B cell (primary cell): ENCODE data around the gene TESK2. TPM values are rescaled to one million over a fixed set of nuclear protein-coding genes. Genes with fewer than 3 reads are reported as not detected.

ENCODE experiments used
- ATAC-seq: fragments of 200-7000 bp; cut with Tn5 transposase; one replicate; pipeline ENCODE4 v1.10.0; 2021; ENCODE audit warnings: low read depth, mild to moderate bottlenecking, moderate number of reproducible peaks, moderate library complexity
- CTCF ChIA-PET: fragments of 350-600 bp; sonication (Branson Sonifier 250); formaldehyde crosslinking; loops from one replicate; lab custom pipeline; 2021; ENCODE audit warnings: antibody characterized with exemption, inconsistent platforms; lab: Charles Lee
- POLR2A ChIA-PET: fragments of 350-600 bp; sonication (Branson Sonifier 250); formaldehyde crosslinking; loops from one replicate; lab custom pipeline; 2021; ENCODE audit warnings: antibody characterized with exemption; lab: Charles Lee
- DNase-seq: peaks from one replicate; pipeline ENCODE4 v3.0.0; 2013
- H2AFZ ChIP-seq: 2 replicates; pipeline ENCODE4 v1.6.1; 2012; ENCODE audit warnings: mild to moderate bottlenecking, low read depth, low read length; ENCODE audit not compliant: insufficient read depth, poor library complexity, severe bottlenecking
- H3K27ac ChIP-seq, 2 donors: 1 replicate in 1 of 2; 2 replicates in 1 of 2; pipeline ENCODE4 v1.5.1; 2012 to 2013; ENCODE audit warnings: low read length in 2 of 2, mild to moderate bottlenecking in 2 of 2, moderate library complexity in 1 of 2
- H3K27me3 ChIP-seq, 4 experiments: fragments of 200-600 bp in 1 of 4; sonication (generic) in 1 of 4; replicated peaks in 1 of 4; 1 replicate in 2 of 4; 2 replicates in 2 of 4; pipeline versions ENCODE4 v1.6.1 to v1.7.0; 2013 to 2016; ENCODE audit warnings: low read length in 3 of 4, mild to moderate bottlenecking in 2 of 4, mixed read lengths in 1 of 4, moderate library complexity in 1 of 4; ENCODE audit not compliant: insufficient read depth in 4 of 4, control insufficient read depth in 3 of 4; ENCODE audit errors: control extremely low read depth in 1 of 4
- H3K36me3 ChIP-seq, 2 experiments: replicated peaks in 1 of 2; 1 replicate in 1 of 2; 2 replicates in 1 of 2; pipeline versions ENCODE4 v1.6.1 to v1.7.1; 2013; ENCODE audit warnings: low read length in 1 of 2; ENCODE audit not compliant: insufficient read depth in 2 of 2, control insufficient read depth in 1 of 2; ENCODE audit errors: control extremely low read depth in 1 of 2, extremely low read depth in 1 of 2
- H3K4me1 ChIP-seq, 2 donors: fragments of 200-600 bp in 1 of 2; sonication (generic) in 1 of 2; 1 replicate in 1 of 2; 2 replicates in 1 of 2; pipeline versions ENCODE4 v1.5.1 to v1.6.1; 2013 to 2017; ENCODE audit warnings: low read length in 2 of 2; ENCODE audit not compliant: control insufficient read depth in 2 of 2, insufficient read depth in 2 of 2
- H3K4me2 ChIP-seq: replicated peaks from 2 replicates; pipeline ENCODE3; 2012; ENCODE audit warnings: mild to moderate bottlenecking, low read depth, low read length; ENCODE audit not compliant: poor library complexity, severe bottlenecking
- H3K4me3 ChIP-seq, 5 experiments: fragments of 200-600 bp in 1 of 5; sonication (generic) in 1 of 5; 1 replicate in 3 of 5; 2 replicates in 2 of 5; pipeline versions ENCODE4 v1.5.1 to v1.7.0; 2011 to 2016; ENCODE audit warnings: low read length in 4 of 5, mild to moderate bottlenecking in 4 of 5, low read depth in 2 of 5, control low read depth in 1 of 5, moderate library complexity in 1 of 5; ENCODE audit not compliant: insufficient read depth in 1 of 5; ENCODE audit errors: control extremely low read depth in 1 of 5, extremely low read depth in 1 of 5
- H3K79me2 ChIP-seq: fragments of 200-600 bp; sonication (generic); one replicate; pipeline ENCODE4 v1.6.0; 2016; ENCODE audit warnings: low read length; ENCODE audit not compliant: control insufficient read depth, insufficient read depth
- H3K9ac ChIP-seq: fragments of 200-600 bp; sonication (generic); 2 replicates; pipeline ENCODE4 v1.6.1; 2017; ENCODE audit warnings: mild to moderate bottlenecking, low read length, moderate library complexity
- H3K9me3 ChIP-seq, 3 donors: one replicate each; pipeline versions ENCODE4 v1.6.1 to v1.7.1; 2013; ENCODE audit warnings: low read length in 2 of 3; ENCODE audit not compliant: control insufficient read depth in 2 of 3, insufficient read depth in 1 of 3; ENCODE audit errors: control extremely low read depth in 1 of 3
- H4K20me1 ChIP-seq: 2 replicates; pipeline ENCODE4 v1.6.0; 2012; ENCODE audit warnings: mild to moderate bottlenecking, low read length; ENCODE audit not compliant: insufficient read depth, control insufficient read depth, poor library complexity, severe bottlenecking
- H3K27ac Mint-ChIP-seq: one replicate; pipeline ENCODE4 v1.8.0; 2021; ENCODE audit warnings: mixed read lengths
- H3K27me3 Mint-ChIP-seq: one replicate; pipeline ENCODE4 v1.8.0; 2021; ENCODE audit warnings: mixed read lengths
- H3K4me1 Mint-ChIP-seq: one replicate; pipeline ENCODE4 v1.8.0; 2021; ENCODE audit warnings: mixed read lengths
- H3K4me3 Mint-ChIP-seq: one replicate; pipeline ENCODE4 v1.8.0; 2021; ENCODE audit warnings: mixed read lengths
- H3K9me3 Mint-ChIP-seq: one replicate; pipeline ENCODE4 v1.8.0; 2022; ENCODE audit warnings: mixed read lengths; ENCODE audit not compliant: insufficient read depth
- EZH2 ChIP-seq: IDR thresholded peaks from 2 replicates; pipeline ENCODE4 v1.6.1; 2012; ENCODE audit warnings: borderline replicate concordance, low read depth, mild to moderate bottlenecking, moderate library complexity, low read length; ENCODE audit not compliant: insufficient read depth, poor library complexity, severe bottlenecking
- WGBS: methylation state at CpG from one replicate; pipeline ENCODE4 v1.1.5; 2013; ENCODE audit warnings: missing lambda C conversion rate; ENCODE audit not compliant: insufficient coverage; 5-methylcytosine and 5-hydroxymethylcytosine counted together
- intact Hi-C: fragments of 100-400 bp; cut with micrococcal nuclease; formaldehyde crosslinking; loops from one replicate; pipeline ENCODE4 v1.10.0; 2022
- polyA plus RNA-seq: library from polyadenylated mRNA; depleted of rRNA; stranded (reverse); fragments of >200 nt; gene quantifications from 2 replicates; pipeline ENCODE4 v1.2.3, GENCODE V29; 2012
- total RNA-seq, 2 donors: library from RNA; stranded (reverse); fragments of 120-200 nt in 1 of 2; gene quantifications; 1 replicate in 1 of 2; 2 replicates in 1 of 2; pipeline versions ENCODE4 v1.2.3 to v1.2.4, GENCODE V29; 2013 to 2022
- TF ChIP-seq, protein P1 (sequence below): fragments of 200-600 bp; IDR thresholded peaks from one replicate; pipeline ENCODE4 v1.8.0; 2022; ENCODE audit warnings: antibody characterized with exemption, mild to moderate bottlenecking

Gene TESK2
- total and polyA plus RNA-seq, 2 donors (not counting 1 experiment from before 2014, with no cell fraction given), result 21.7 to 27.0 TPM

- CTCF ChIA-PET, result interaction anchor here (1.3 to 3.5 kb wide), 2 partner anchors 61 to 64 kb away, joined by 5 to 11 read pairs; partner anchors contain the start of gene TESK2
- H3K4me3 Mint-ChIP-seq, result no peak overlapping the region
- no peaks in the 10 kb centered on the region for H3K27me3 ChIP-seq
- TF ChIP-seq EZH2, result no peak
- TF ChIP-seq, protein P1, sequence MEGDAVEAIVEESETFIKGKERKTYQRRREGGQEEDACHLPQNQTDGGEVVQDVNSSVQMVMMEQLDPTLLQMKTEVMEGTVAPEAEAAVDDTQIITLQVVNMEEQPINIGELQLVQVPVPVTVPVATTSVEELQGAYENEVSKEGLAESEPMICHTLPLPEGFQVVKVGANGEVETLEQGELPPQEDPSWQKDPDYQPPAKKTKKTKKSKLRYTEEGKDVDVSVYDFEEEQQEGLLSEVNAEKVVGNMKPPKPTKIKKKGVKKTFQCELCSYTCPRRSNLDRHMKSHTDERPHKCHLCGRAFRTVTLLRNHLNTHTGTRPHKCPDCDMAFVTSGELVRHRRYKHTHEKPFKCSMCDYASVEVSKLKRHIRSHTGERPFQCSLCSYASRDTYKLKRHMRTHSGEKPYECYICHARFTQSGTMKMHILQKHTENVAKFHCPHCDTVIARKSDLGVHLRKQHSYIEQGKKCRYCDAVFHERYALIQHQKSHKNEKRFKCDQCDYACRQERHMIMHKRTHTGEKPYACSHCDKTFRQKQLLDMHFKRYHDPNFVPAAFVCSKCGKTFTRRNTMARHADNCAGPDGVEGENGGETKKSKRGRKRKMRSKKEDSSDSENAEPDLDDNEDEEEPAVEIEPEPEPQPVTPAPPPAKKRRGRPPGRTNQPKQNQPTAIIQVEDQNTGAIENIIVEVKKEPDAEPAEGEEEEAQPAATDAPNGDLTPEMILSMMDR, result no peak
- no peak overlapping the region for H3K4me3 ChIP-seq
- H3K9me3 ChIP-seq, result no peaks in the 10 kb centered on the region
- no peak overlapping the region for H2AFZ ChIP-seq
- no peaks in the 10 kb centered on the region for H3K27me3 Mint-ChIP-seq
- H3K4me1 Mint-ChIP-seq, result peaks cover 21% of the 10 kb centered on the region
- peak overlapping the region; percentile 32 for H3K27ac Mint-ChIP-seq
- DNase-seq (no peak), ATAC-seq (no peak)
- H3K4me1 ChIP-seq, result peaks cover 7 to 14% of the 10 kb centered on the region in 2 donors
- no peak overlapping the region for H3K27ac ChIP-seq
- H3K9ac ChIP-seq, result no peak overlapping the region
- WGBS, result 40% methylated on average over 2 of the region's 4 CpGs
- peaks cover 19% of the 10 kb centered on the region for H3K79me2 ChIP-seq
- POLR2A ChIA-PET, result interaction anchor here (0.5 to 1.9 kb wide), 3 partner anchors 14 to 672 kb away, joined by 3 to 8 read pairs (median 6); partner anchors contain the start of gene TESK2
- H3K36me3 ChIP-seq, result no peaks in the 10 kb centered on the region
- H3K9me3 Mint-ChIP-seq, result no peaks in the 10 kb centered on the region
- intact Hi-C loops, result loop anchor here (5.0 kb wide), 1 partner anchor 38 kb away; no protein-coding TSS in a partner anchor
- H3K4me2 ChIP-seq, result no peak overlapping the region
- H4K20me1 ChIP-seq, result no peaks in the 10 kb centered on the region
These were observed 61.3 kb downstream of the TESK2 start for GRCh38 chr1:45429561-45430159.
